Adipocyte (in vitro differentiated cells): ENCODE data around the gene MAN1C1.
"Not testable (repeated sequence)": the region's sequence is repeated elsewhere in the genome, so short reads cannot be mapped to it uniquely, and the experiment has no call there.

ENCODE experiments used
- DNase-seq: peaks from one replicate; pipeline ENCODE4 v3.0.0-alpha.2; 2015; ENCODE audit warnings: low read depth
- H3K27me3 ChIP-seq: replicated peaks from 2 replicates; pipeline ENCODE4 v1.7.0; 2013; ENCODE audit warnings: mild to moderate bottlenecking, low read length, moderate library complexity; ENCODE audit not compliant: control insufficient read depth, insufficient read depth
- H3K36me3 ChIP-seq: 2 replicates; pipeline ENCODE4 v1.7.0; 2013; ENCODE audit warnings: low read length, mild to moderate bottlenecking, moderate library complexity; ENCODE audit not compliant: control insufficient read depth, insufficient read depth, severe bottlenecking
- H3K4me1 ChIP-seq: 2 replicates; pipeline ENCODE4 v1.7.0; 2013; ENCODE audit warnings: mild to moderate bottlenecking, low read length, moderate library complexity; ENCODE audit not compliant: control insufficient read depth, insufficient read depth
- H3K4me3 ChIP-seq: 2 replicates; pipeline ENCODE4 v1.7.0; 2013; ENCODE audit warnings: mild to moderate bottlenecking, low read length, moderate library complexity
- H3K9ac ChIP-seq: 2 replicates; pipeline ENCODE4 v1.7.0; 2013; ENCODE audit warnings: mild to moderate bottlenecking, low read length, moderate library complexity
- H3K9me3 ChIP-seq: 2 replicates; pipeline ENCODE4 v1.7.0; 2013; ENCODE audit warnings: mild to moderate bottlenecking, low read length, moderate library complexity; ENCODE audit not compliant: control insufficient read depth

Gene MAN1C1

GRCh38 chr1:25731626-25732370 lies 115.2 kb downstream of the MAN1C1 start:
- Histone ChIP-seq H3K9me3 (no peaks in the 10 kb centered on the region), H3K36me3 (no peaks in the 10 kb centered on the region), H3K4me1 (peaks cover 29% of the 10 kb centered on the region), H3K9ac (no peak overlapping the region), H3K27me3 (no peaks in the 10 kb centered on the region), H3K4me3 (no peak overlapping the region)
- no peak for DNase-seq

DNA sequence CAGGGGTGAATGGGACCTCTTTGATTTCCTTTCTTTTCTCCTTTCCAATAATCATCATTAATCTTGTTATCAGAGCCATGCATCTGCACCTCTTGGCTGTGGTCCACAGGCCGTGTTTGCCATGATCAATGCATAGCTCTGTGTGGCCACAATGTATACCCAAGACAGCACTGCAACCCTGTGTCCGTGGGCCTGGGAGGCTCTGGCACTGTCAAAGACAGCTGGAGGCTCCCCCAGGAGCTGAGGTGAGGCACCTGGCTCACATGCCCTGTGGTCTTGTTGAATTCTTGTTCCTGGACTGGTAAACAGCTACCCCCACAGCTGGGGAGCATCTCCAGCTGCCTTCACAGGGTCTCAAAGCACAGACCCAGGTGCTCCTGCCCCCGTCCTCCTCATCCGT lies 116.2 kb downstream of the MAN1C1 start:
- no peak for DNase-seq
- Histone ChIP-seq H3K4me3 (no peak overlapping the region), H3K4me1 (peaks cover 19% of the 10 kb centered on the region), H3K9ac (no peak overlapping the region), H3K27me3 (no peaks in the 10 kb centered on the region), H3K9me3 (no peaks in the 10 kb centered on the region), H3K36me3 (no peaks in the 10 kb centered on the region)

- H3K27me3 ChIP-seq, result no peaks in the 10 kb centered on the region
- peaks cover 15% of the 10 kb centered on the region for H3K4me1 ChIP-seq
- H3K9me3 ChIP-seq, result no peaks in the 10 kb centered on the region
- H3K36me3 ChIP-seq, result no peaks in the 10 kb centered on the region
- DNase-seq, result no peak
- no peak overlapping the region for H3K9ac ChIP-seq
- no peak overlapping the region for H3K4me3 ChIP-seq
Measured at GRCh38 chr1:25733271-25733670, 116.7 kb downstream of the MAN1C1 start.

DNA sequence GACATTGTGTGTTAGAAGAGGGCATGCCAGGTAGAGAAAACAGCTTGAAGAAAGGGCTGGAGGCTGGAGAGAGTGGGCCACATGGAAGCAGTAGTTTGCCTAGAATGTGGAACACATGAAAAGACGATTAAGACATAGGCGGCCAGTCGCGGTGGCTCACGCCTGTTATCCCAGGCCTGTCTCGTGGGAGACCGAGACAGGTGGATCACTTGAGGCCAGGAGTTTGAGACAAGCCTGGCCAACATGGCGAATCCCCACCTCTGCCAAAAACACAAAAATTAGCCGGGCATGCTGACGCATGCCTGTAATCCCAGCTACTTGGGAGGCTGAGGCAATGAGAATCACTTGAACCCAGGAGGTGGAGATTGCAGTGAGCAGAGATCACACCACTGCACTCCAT lies 118.4 kb downstream of the MAN1C1 start:
- H3K9ac ChIP-seq, H3K36me3 ChIP-seq, H3K9me3 ChIP-seq: not testable (repeated sequence)

GRCh38 chr1:25735956-25736529 lies 119.5 kb downstream of the MAN1C1 start:
- H3K9ac ChIP-seq, result no peak overlapping the region
- peaks cover 5% of the 10 kb centered on the region for H3K9me3 ChIP-seq
- peaks cover 2% of the 10 kb centered on the region for H3K4me1 ChIP-seq
- H3K36me3 ChIP-seq, result no peaks in the 10 kb centered on the region
- no peaks in the 10 kb centered on the region for H3K27me3 ChIP-seq
- no peak overlapping the region for H3K4me3 ChIP-seq
- no peak for DNase-seq

More for the DNA sequence above, 118.4 kb downstream of the MAN1C1 start:
- H3K4me3 ChIP-seq, DNase-seq, H3K27me3 ChIP-seq, H3K4me1 ChIP-seq: not testable (repeated sequence)

- no peak for DNase-seq
- no peaks in the 10 kb centered on the region for H3K27me3 ChIP-seq
- no peak overlapping the region for H3K4me3 ChIP-seq
- no peak overlapping the region for H3K9ac ChIP-seq
- H3K36me3 ChIP-seq, result no peaks in the 10 kb centered on the region
- H3K4me1 ChIP-seq, result no peaks in the 10 kb centered on the region
- H3K9me3 ChIP-seq, result peaks cover 5% of the 10 kb centered on the region
Measured at GRCh38 chr1:25737130-25737529, 120.5 kb downstream of the MAN1C1 start.

DNA sequence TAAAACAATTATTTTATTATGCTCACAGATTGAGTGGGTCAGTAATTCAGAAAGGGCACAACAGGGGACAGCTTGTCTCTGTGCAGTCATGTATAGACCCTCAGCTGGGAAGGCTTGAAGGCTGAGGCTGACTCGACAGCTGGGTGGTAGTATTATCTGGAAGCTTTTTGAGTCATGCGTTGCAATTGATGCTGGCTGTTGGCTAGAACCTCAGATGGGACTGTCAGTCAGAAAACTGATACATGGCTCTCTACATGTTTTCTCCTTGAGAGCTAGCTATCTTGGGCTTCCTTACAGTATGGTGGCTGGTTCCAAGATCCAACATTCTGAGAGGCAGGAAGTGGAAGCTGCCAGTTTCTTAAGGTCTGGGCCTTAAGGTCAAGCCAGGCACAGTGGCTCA lies 121.9 kb downstream of the MAN1C1 start:
- Histone ChIP-seq H3K9me3 (peaks cover 5% of the 10 kb centered on the region), H3K27me3 (no peaks in the 10 kb centered on the region), H3K4me1 (peaks cover 7% of the 10 kb centered on the region), H3K9ac (no peak overlapping the region), H3K36me3 (no peaks in the 10 kb centered on the region), H3K4me3 (no peak overlapping the region)
- DNase-seq, result no peak

- H3K4me1 ChIP-seq, result peaks cover 15% of the 10 kb centered on the region
Measured at GRCh38 chr1:25739341-25739740, 122.8 kb downstream of the MAN1C1 start.

GRCh38 chr1:25740071-25740470 lies 123.5 kb downstream of the MAN1C1 start:
- peaks cover 23% of the 10 kb centered on the region for H3K4me1 ChIP-seq
- no peak for DNase-seq
- no peaks in the 10 kb centered on the region for H3K36me3 ChIP-seq
- peaks cover 5% of the 10 kb centered on the region for H3K9me3 ChIP-seq
- H3K27me3 ChIP-seq, result no peaks in the 10 kb centered on the region
- H3K9ac ChIP-seq, result no peak overlapping the region
- no peak overlapping the region for H3K4me3 ChIP-seq

More at GRCh38 chr1:25739341-25739740, 122.8 kb downstream of the MAN1C1 start:
- H3K36me3 ChIP-seq, result no peaks in the 10 kb centered on the region
- no peak overlapping the region for H3K4me3 ChIP-seq
- H3K9me3 ChIP-seq, result peaks cover 5% of the 10 kb centered on the region
- no peaks in the 10 kb centered on the region for H3K27me3 ChIP-seq
- DNase-seq, result no peak
- H3K9ac ChIP-seq, result no peak overlapping the region

DNA sequence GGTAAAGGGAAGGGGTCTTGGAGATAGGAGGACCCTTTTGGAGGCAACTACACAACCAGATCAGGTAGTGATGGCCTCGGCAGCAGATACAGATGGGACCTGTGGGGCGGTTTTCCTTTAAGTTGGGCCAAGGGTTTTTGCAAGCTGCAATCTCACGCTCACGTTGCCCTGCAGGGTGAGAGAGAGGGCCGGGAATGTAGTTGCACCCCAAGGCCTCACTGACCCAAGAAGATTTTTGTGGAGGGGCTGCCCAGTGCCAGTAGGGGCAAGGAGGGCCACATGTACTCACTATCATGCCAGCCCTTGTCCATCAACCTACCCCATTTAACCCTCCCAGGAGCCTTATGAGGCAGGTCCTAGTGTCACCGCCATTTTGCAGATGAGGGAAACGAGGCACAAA lies 125.7 kb downstream of the MAN1C1 start:
- H3K27me3 ChIP-seq, result no peaks in the 10 kb centered on the region
- no peak for DNase-seq
- H3K9ac ChIP-seq, result no peak overlapping the region

DNA sequence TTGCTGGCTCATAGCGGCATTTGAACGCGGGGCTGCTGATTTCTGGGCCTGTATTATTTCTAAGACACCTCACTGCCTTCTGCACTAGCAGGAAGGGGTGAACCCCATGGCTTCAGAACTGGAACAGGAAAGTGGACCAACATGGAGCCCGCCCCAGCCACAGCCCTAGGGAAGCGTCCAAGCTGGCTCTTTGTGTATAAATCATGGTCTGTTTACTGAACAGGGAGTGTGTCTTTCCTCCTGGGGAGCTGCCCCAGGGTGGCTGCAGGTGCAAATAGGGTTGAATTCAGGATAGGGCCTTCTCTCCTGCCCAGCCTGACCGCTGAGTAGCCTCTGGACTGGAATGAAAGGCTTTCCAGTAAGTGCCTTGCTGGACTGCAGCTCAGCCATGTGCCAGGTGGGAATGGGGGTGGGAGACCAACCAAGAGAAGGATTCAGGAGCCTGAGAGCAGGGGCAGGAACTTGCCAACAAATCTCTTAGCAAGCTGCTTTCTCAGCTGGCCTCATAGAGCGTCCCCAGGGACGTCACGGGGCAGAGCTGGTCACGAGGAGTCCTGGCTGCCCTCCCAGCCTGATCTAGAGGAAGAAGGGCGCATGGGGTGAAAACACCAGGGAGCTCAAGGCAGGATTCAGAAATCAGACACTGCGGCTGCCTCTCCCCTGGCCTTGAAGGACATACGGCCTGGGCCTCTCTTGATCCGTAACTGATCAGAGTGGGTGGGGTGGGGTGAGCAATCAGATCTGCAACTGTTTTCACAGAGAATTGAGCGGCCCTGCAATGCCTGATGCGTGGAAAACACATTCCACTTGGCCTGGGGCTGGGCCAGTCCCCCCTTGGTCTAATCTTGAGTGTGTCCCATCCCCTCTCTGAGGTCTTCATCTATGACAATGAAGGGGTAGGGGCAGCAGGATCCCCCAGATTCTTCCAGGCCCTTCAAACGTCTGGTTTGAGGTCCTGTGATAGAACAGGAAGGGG lies 126.9 kb downstream of the MAN1C1 start:
- Histone ChIP-seq H3K27me3 (no peaks in the 10 kb centered on the region), H3K9ac (peak overlapping the region; percentile 85), H3K9me3 (peaks cover 4% of the 10 kb centered on the region), H3K4me1 (peaks cover 23% of the 10 kb centered on the region), H3K4me3 (peak overlapping the region; percentile 17), H3K36me3 (no peaks in the 10 kb centered on the region)
- DNase-seq, result peak; percentile 18

More for the DNA sequence above, 125.7 kb downstream of the MAN1C1 start:
- H3K4me1 ChIP-seq, result peaks cover 23% of the 10 kb centered on the region
- no peaks in the 10 kb centered on the region for H3K36me3 ChIP-seq
- peaks cover 5% of the 10 kb centered on the region for H3K9me3 ChIP-seq
- H3K4me3 ChIP-seq, result no peak overlapping the region
